ENCODE measurements around the gene MRNIP.
"Not testable (repeated sequence)": the region's sequence is repeated elsewhere in the genome, so short reads cannot be mapped to it uniquely, and the experiment has no call there.

Gene MRNIP

GRCh38 chr5:179792612-179793467 is 65.8 kb downstream of the MRNIP start:
- ATAC-seq = no peak

DNA sequence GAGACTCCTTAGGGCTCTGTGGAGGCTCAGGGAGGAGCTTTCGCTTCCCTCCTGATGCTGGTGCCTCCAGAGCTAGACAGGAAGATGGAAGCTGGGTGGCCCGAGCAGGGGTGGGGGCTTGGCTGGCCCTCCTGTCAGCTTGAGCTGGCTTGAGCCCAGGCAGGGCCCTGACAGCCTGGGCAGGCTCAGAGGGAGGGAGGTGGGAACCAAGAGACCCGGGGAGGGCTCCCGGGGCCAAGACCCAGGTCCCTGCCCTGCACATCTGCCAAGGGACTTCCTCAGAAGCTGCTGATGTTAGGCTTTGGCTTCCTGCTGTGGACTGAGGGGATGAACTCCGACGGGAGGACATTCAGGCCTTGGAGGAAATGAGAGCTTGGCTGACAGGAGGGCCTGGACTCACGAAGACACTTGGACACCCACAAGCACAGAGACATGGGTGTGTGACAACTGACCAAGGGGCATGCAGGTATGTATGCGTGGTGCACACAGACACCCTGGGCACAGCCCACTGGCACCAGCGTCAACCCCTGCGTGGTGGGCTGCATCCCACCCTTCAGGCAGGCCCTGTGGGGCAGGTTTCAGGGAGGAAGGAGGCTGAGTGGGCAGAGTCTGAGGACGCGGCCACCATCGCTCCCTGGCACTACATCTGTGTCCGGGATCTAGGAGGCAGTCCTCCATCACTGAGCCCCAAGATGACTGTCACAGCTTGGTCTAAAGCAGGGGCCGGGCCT is 66.6 kb downstream of the MRNIP start:
- TF ChIP-seq ZNF565 (CRISPR knock-in tag; conservative IDR thresholded peaks at IDR 0.05; ENCODE audit: low read depth) (no peak), ZC3H10 (CRISPR knock-in tag; IDR thresholded peaks at IDR 0.05) (no peak)
- TF ChIP-seq, protein P1, sequence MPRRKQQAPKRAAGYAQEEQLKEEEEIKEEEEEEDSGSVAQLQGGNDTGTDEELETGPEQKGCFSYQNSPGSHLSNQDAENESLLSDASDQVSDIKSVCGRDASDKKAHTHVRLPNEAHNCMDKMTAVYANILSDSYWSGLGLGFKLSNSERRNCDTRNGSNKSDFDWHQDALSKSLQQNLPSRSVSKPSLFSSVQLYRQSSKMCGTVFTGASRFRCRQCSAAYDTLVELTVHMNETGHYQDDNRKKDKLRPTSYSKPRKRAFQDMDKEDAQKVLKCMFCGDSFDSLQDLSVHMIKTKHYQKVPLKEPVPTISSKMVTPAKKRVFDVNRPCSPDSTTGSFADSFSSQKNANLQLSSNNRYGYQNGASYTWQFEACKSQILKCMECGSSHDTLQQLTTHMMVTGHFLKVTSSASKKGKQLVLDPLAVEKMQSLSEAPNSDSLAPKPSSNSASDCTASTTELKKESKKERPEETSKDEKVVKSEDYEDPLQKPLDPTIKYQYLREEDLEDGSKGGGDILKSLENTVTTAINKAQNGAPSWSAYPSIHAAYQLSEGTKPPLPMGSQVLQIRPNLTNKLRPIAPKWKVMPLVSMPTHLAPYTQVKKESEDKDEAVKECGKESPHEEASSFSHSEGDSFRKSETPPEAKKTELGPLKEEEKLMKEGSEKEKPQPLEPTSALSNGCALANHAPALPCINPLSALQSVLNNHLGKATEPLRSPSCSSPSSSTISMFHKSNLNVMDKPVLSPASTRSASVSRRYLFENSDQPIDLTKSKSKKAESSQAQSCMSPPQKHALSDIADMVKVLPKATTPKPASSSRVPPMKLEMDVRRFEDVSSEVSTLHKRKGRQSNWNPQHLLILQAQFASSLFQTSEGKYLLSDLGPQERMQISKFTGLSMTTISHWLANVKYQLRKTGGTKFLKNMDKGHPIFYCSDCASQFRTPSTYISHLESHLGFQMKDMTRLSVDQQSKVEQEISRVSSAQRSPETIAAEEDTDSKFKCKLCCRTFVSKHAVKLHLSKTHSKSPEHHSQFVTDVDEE (CRISPR knock-in tag; IDR thresholded peaks at IDR 0.05) = no peak
- ATAC-seq = no peak

More at GRCh38 chr5:179792612-179793467, 65.8 kb downstream of the MRNIP start:
- no peak for TF ChIP-seq CSDC2 (CRISPR knock-in tag; IDR thresholded peaks at IDR 0.05)
- TF ChIP-seq POU6F1 (CRISPR knock-in tag; IDR thresholded peaks at IDR 0.05; ENCODE audit: borderline replicate concordance, low read depth) = no peak
- no peak for TF ChIP-seq ZFP3 (CRISPR knock-in tag; IDR thresholded peaks at IDR 0.05)
- TF ChIP-seq TOX (CRISPR knock-in tag; IDR thresholded peaks at IDR 0.05; ENCODE audit: borderline replicate concordance) = no peak
- no peak for TF ChIP-seq ZNF70 (CRISPR knock-in tag; IDR thresholded peaks at IDR 0.05)
- TF ChIP-seq ZFP30 (CRISPR knock-in tag; IDR thresholded peaks at IDR 0.05) = no peak
- no peak for TF ChIP-seq RARB (CRISPR knock-in tag; IDR thresholded peaks at IDR 0.05)
- TF ChIP-seq ARNTL (CRISPR knock-in tag; IDR thresholded peaks at IDR 0.05; ENCODE audit: borderline replicate concordance, low read depth) = no peak
- no peak for TF ChIP-seq BACH2 (CRISPR knock-in tag; IDR thresholded peaks at IDR 0.05; ENCODE audit: borderline replicate concordance)
- no peak for TF ChIP-seq ZNF565 (CRISPR knock-in tag; conservative IDR thresholded peaks at IDR 0.05; ENCODE audit: low read depth)
- no peak for TF ChIP-seq ZNF8 (CRISPR knock-in tag; IDR thresholded peaks at IDR 0.05)
- TF ChIP-seq OSR1 (CRISPR knock-in tag; IDR thresholded peaks at IDR 0.05) = no peak
- no peak for TF ChIP-seq SNAI2 (CRISPR knock-in tag; IDR thresholded peaks at IDR 0.05)
- no peak for TF ChIP-seq ESRRG (CRISPR knock-in tag; IDR thresholded peaks at IDR 0.05)
- no peak for TF ChIP-seq PPARA (CRISPR knock-in tag; IDR thresholded peaks at IDR 0.05; ENCODE audit: borderline replicate concordance)

- ATAC-seq = not testable (repeated sequence)
Observed at GRCh38 chr5:179789278-179789677, 69.3 kb downstream of the MRNIP start.

- no peak for ATAC-seq
- no peak for TF ChIP-seq PPARA (CRISPR knock-in tag; IDR thresholded peaks at IDR 0.05; ENCODE audit: borderline replicate concordance)
- TF ChIP-seq ISL1 (CRISPR knock-in tag; IDR thresholded peaks at IDR 0.05) = no peak
- TF ChIP-seq OSR1 (CRISPR knock-in tag; IDR thresholded peaks at IDR 0.05) = no peak
- no peak for TF ChIP-seq TOX (CRISPR knock-in tag; IDR thresholded peaks at IDR 0.05; ENCODE audit: borderline replicate concordance)
- no peak for TF ChIP-seq TCF4 (CRISPR knock-in tag; IDR thresholded peaks at IDR 0.05; ENCODE audit: borderline replicate concordance)
- TF ChIP-seq RARB (CRISPR knock-in tag; IDR thresholded peaks at IDR 0.05) = no peak
Observed at GRCh38 chr5:179788193-179788854, 70.3 kb downstream of the MRNIP start.
